Transverse colon (tissue), 3 donors: Measurements from ENCODE around the gene PSMB11.

Experiments
- CTCF ChIP-seq, 5 experiments: fragments of 200-600 bp in 3 of 5; fragments of 450-650 bp in 2 of 5; sonication (generic) in 3 of 5; IDR thresholded peaks; 1 replicate in 2 of 5; 2 replicates in 3 of 5; pipeline ENCODE4 v1.5.1; 2016 to 2017; ENCODE audit warnings: antibody characterized with exemption in 5 of 5, inconsistent platforms in 3 of 5, mild to moderate bottlenecking in 2 of 5, moderate library complexity in 1 of 5
- POLR2A ChIP-seq: fragments of 450-650 bp; IDR thresholded peaks from one replicate; pipeline ENCODE4 v1.6.1; 2016; ENCODE audit warnings: antibody characterized with exemption, mild to moderate bottlenecking, moderate library complexity

- TF ChIP-seq CTCF (IDR thresholded peaks at IDR 0.05), result no peak
- TF ChIP-seq POLR2A, result no peak
Measured at GRCh38 chr14:23044840-23045239, 2.8 kb downstream of the PSMB11 start.
